Measurements from ENCODE around the gene ZNF3. TPM values are rescaled to one million over a fixed set of nuclear protein-coding genes. Genes with fewer than 3 reads are reported as not detected.

ZNF3 gene
- total and polyA plus RNA-seq, 2 donors = 20.1 to 25.9 TPM

DNA sequence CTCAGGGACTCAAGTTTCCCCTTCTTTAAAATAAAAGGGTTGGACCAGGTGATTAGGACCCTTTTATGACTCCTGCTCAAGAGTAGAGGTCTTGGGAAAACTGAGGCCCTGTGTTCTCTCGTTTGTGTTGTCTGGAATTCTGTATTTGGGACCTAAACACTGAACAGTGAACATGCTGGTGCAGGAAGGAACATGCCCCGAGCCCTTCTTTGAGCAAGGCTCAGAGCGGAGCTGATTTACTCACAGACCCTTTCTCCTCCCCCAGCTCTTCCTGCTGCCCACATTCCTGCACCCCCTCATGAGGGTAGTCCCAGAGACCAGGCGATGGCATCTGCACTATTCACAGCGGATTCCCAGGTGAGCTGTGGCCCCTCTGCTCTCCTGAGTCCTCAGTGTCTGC, 51.9 kb downstream of the ZNF3 start:
- no peaks in the 10 kb centered on the region for H3K9me3 ChIP-seq (ENCODE audit: control insufficient read depth in 2 of 2, insufficient read depth in 1 of 2, low read length in 1 of 2)
- 94% methylated on average over 5 of the region's 5 CpGs for WGBS
- no peak for DNase-seq (ENCODE audit: low read depth in 6 of 9, low spot score in 9 of 9)
- H3K36me3 ChIP-seq (ENCODE audit: control insufficient read depth in 2 of 2, insufficient read depth in 2 of 2, low read length in 1 of 2) = peaks cover 63 to 67% of the 10 kb centered on the region in 2 donors
- H3K27ac ChIP-seq (ENCODE audit: low read depth in 1 of 2, low read length in 1 of 2) = no peak overlapping the region
- no peak overlapping the region for H3K4me3 ChIP-seq (ENCODE audit: low read length in 2 of 2)
- no peaks in the 10 kb centered on the region for H3K4me1 ChIP-seq (ENCODE audit: control insufficient read depth in 2 of 2, insufficient read depth in 2 of 2, low read length in 2 of 2)
- H3K27me3 ChIP-seq (ENCODE audit: control insufficient read depth in 2 of 2, insufficient read depth in 1 of 2, low read length in 1 of 2) = no peaks in the 10 kb centered on the region

- Histone ChIP-seq H3K9me3 (ENCODE audit: control insufficient read depth in 2 of 2, insufficient read depth in 1 of 2, low read length in 1 of 2) (no peaks in the 10 kb centered on the region), H3K27ac (ENCODE audit: low read depth in 1 of 2, low read length in 1 of 2) (no peak overlapping the region), H3K4me3 (ENCODE audit: low read length in 2 of 2) (no peak overlapping the region), H3K36me3 (ENCODE audit: control insufficient read depth in 2 of 2, insufficient read depth in 2 of 2, low read length in 1 of 2) (peaks cover 63 to 68% of the 10 kb centered on the region in 2 donors), H3K27me3 (ENCODE audit: control insufficient read depth in 2 of 2, insufficient read depth in 1 of 2, low read length in 1 of 2) (no peaks in the 10 kb centered on the region), H3K4me1 (ENCODE audit: control insufficient read depth in 2 of 2, insufficient read depth in 2 of 2, low read length in 2 of 2) (no peaks in the 10 kb centered on the region)
- DNase-seq (ENCODE audit: low read depth in 6 of 9, low spot score in 9 of 9) = no peak
- 99% methylated on average over 11 of the region's 11 CpGs for WGBS
Measured at GRCh38 chr7:100027197-100027596, 54.3 kb downstream of the ZNF3 start.

DNA sequence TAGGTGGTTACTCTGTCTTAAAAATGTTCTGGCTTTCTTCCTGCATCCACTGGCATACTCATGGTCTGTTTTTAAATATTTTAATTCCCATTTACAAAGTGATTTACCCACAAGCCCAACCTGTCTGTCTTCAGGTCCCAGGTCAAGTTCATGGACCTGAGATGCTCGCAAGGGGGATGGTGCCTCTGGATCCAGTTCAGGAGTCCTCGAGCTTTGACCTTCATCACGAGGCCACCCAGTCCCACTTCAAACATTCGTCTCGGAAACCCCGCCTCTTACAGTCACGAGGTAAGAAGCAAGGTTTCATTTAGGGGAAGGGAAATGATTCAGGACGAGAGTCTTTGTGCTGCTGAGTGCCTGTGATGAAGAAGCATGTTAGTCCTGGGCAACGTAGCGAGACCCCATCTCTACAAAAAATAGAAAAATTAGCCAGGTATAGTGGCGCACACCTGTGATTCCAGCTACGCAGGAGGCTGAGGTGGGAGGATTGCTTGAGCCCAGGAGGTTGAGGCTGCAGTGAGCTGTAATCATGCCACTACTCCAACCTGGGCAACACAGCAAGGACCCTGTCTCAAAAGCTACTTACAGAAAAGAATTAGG, 57.4 kb downstream of the ZNF3 start:
- 96% methylated on average over 12 of the region's 12 CpGs for WGBS
- Histone ChIP-seq H3K9me3 (ENCODE audit: control insufficient read depth in 2 of 2, insufficient read depth in 1 of 2, low read length in 1 of 2) (no peaks in the 10 kb centered on the region), H3K27ac (ENCODE audit: low read depth in 1 of 2, low read length in 1 of 2) (no peak overlapping the region), H3K36me3 (ENCODE audit: control insufficient read depth in 2 of 2, insufficient read depth in 2 of 2, low read length in 1 of 2) (peaks cover 42 to 55% of the 10 kb centered on the region in 2 donors), H3K4me1 (ENCODE audit: control insufficient read depth in 2 of 2, insufficient read depth in 2 of 2, low read length in 2 of 2) (no peaks in the 10 kb centered on the region), H3K27me3 (ENCODE audit: control insufficient read depth in 2 of 2, insufficient read depth in 1 of 2, low read length in 1 of 2) (no peaks in the 10 kb centered on the region), H3K4me3 (ENCODE audit: low read length in 2 of 2) (no peak overlapping the region)
- no peak for DNase-seq (ENCODE audit: low read depth in 6 of 9, low spot score in 9 of 9)

- Histone ChIP-seq H3K36me3 (ENCODE audit: control insufficient read depth in 2 of 2, insufficient read depth in 2 of 2, low read length in 1 of 2) (peaks cover 44 to 58% of the 10 kb centered on the region in 2 donors), H3K4me3 (ENCODE audit: low read length in 2 of 2) (no peak overlapping the region), H3K27me3 (ENCODE audit: control insufficient read depth in 2 of 2, insufficient read depth in 1 of 2, low read length in 1 of 2) (no peaks in the 10 kb centered on the region), H3K4me1 (ENCODE audit: control insufficient read depth in 2 of 2, insufficient read depth in 2 of 2, low read length in 2 of 2) (peaks cover 0 to 2% of the 10 kb centered on the region in 2 donors), H3K27ac (ENCODE audit: low read depth in 1 of 2, low read length in 1 of 2) (no peak overlapping the region), H3K9me3 (ENCODE audit: control insufficient read depth in 2 of 2, insufficient read depth in 1 of 2, low read length in 1 of 2) (no peaks in the 10 kb centered on the region)
- DNase-seq (ENCODE audit: low read depth in 6 of 9, low spot score in 9 of 9) = no peak
- WGBS = 97% methylated on average over 12 of the region's 12 CpGs
Measured at GRCh38 chr7:100023526-100023925, 58.0 kb downstream of the ZNF3 start.

DNA sequence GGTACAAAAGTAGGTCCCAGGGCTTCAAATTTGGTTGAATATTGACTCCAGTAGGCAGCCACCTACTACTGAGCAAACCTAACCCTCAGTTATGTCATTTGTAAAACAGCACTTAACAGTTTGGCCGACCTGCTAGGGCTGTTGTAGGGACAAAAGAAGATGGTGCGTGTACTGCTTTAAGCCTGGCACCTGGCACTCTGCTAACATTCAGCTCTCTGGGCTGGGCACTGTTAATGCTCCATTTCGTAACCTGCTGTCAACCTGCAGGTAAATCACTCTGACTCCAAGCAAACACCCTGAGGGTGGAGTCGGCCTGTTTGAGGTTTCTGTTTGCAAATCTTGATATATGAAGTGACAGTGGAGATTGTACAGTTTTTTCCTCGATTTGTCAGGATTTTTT, 58.9 kb downstream of the ZNF3 start:
- no peak for DNase-seq (ENCODE audit: low read depth in 6 of 9, low spot score in 9 of 9)
- WGBS = 90% methylated on average over 5 of the region's 5 CpGs
- Histone ChIP-seq H3K9me3 (ENCODE audit: control insufficient read depth in 2 of 2, insufficient read depth in 1 of 2, low read length in 1 of 2) (no peaks in the 10 kb centered on the region), H3K27me3 (ENCODE audit: control insufficient read depth in 2 of 2, insufficient read depth in 1 of 2, low read length in 1 of 2) (no peaks in the 10 kb centered on the region), H3K4me3 (ENCODE audit: low read length in 2 of 2) (no peak overlapping the region), H3K4me1 (ENCODE audit: control insufficient read depth in 2 of 2, insufficient read depth in 2 of 2, low read length in 2 of 2) (peaks cover 0 to 2% of the 10 kb centered on the region in 2 donors), H3K36me3 (ENCODE audit: control insufficient read depth in 2 of 2, insufficient read depth in 2 of 2, low read length in 1 of 2) (peaks cover 42 to 60% of the 10 kb centered on the region in 2 donors), H3K27ac (ENCODE audit: low read depth in 1 of 2, low read length in 1 of 2) (no peak overlapping the region)

- no peak for DNase-seq (ENCODE audit: low read depth in 6 of 9, low spot score in 9 of 9)
- Histone ChIP-seq H3K36me3 (ENCODE audit: control insufficient read depth in 2 of 2, insufficient read depth in 2 of 2, low read length in 1 of 2) (peaks cover 35 to 51% of the 10 kb centered on the region in 2 donors), H3K9me3 (ENCODE audit: control insufficient read depth in 2 of 2, insufficient read depth in 1 of 2, low read length in 1 of 2) (no peaks in the 10 kb centered on the region), H3K4me3 (ENCODE audit: low read length in 2 of 2) (no peak overlapping the region), H3K27ac (ENCODE audit: low read depth in 1 of 2, low read length in 1 of 2) (no peak overlapping the region), H3K4me1 (ENCODE audit: control insufficient read depth in 2 of 2, insufficient read depth in 2 of 2, low read length in 2 of 2) (peaks cover 0 to 6% of the 10 kb centered on the region in 2 donors), H3K27me3 (ENCODE audit: control insufficient read depth in 2 of 2, insufficient read depth in 1 of 2, low read length in 1 of 2) (no peaks in the 10 kb centered on the region)
- WGBS = over 99% methylated on average over 3 of the region's 3 CpGs
Measured at GRCh38 chr7:100021297-100021696, 60.2 kb downstream of the ZNF3 start.

Other genes starting within 250 kb of the ZNF3 start
- gene OR2AE1, start 204.7 kb downstream of the ZNF3 start, total RNA-seq = not detected
- gene OR2AE1, start 204.7 kb downstream of the ZNF3 start, polyA plus RNA-seq = 0.07 TPM
- 21.6 TPM for gene TRIM4, start 162.2 kb downstream of the ZNF3 start, total RNA-seq
- gene TRIM4, start 162.2 kb downstream of the ZNF3 start, polyA plus RNA-seq = 22.6 TPM
- 0.14 TPM for gene GJC3, start 152.1 kb downstream of the ZNF3 start, total RNA-seq
- gene GJC3, start 152.1 kb downstream of the ZNF3 start, polyA plus RNA-seq = 0.11 TPM
- gene AZGP1, start 105.7 kb downstream of the ZNF3 start, total RNA-seq = 0.76 TPM
- gene AZGP1, start 105.7 kb downstream of the ZNF3 start, polyA plus RNA-seq = 4.7 TPM
- 61.4 TPM for gene ZKSCAN1, start 66.1 kb downstream of the ZNF3 start, total RNA-seq
- gene ZKSCAN1, start 66.1 kb downstream of the ZNF3 start, polyA plus RNA-seq = 17.8 TPM
- 10.8 TPM for gene ZSCAN21, start 31.9 kb downstream of the ZNF3 start, total RNA-seq
- gene ZSCAN21, start 31.9 kb downstream of the ZNF3 start, polyA plus RNA-seq = 8.3 TPM
- gene COPS6, start 7.2 kb upstream of the ZNF3 start, total RNA-seq = 49.1 TPM
- 81.1 TPM for gene COPS6, start 7.2 kb upstream of the ZNF3 start, polyA plus RNA-seq
- gene MCM7, start 19.7 kb upstream of the ZNF3 start, total RNA-seq = 231 TPM
- 111 TPM for gene MCM7, start 19.7 kb upstream of the ZNF3 start, polyA plus RNA-seq
- 12.7 TPM for gene AP4M1, start 19.9 kb upstream of the ZNF3 start, total RNA-seq
- 14.2 TPM for gene AP4M1, start 19.9 kb upstream of the ZNF3 start, polyA plus RNA-seq
- gene TAF6, start 37.6 kb upstream of the ZNF3 start, total RNA-seq = 10.2 TPM
- 25.7 TPM for gene TAF6, start 37.6 kb upstream of the ZNF3 start, polyA plus RNA-seq
- gene CNPY4, start 37.9 kb upstream of the ZNF3 start, total RNA-seq = 27.9 TPM
- gene CNPY4, start 37.9 kb upstream of the ZNF3 start, polyA plus RNA-seq = 19.0 TPM
- 3.1 TPM for gene MBLAC1, start 45.2 kb upstream of the ZNF3 start, total RNA-seq
- 2.0 TPM for gene MBLAC1, start 45.2 kb upstream of the ZNF3 start, polyA plus RNA-seq
- 142 TPM for gene LAMTOR4, start 67.2 kb upstream of the ZNF3 start, total RNA-seq
- gene LAMTOR4, start 67.2 kb upstream of the ZNF3 start, polyA plus RNA-seq = 448 TPM
- gene TRAPPC14, start 77.0 kb upstream of the ZNF3 start, total RNA-seq = 19.8 TPM
- gene TRAPPC14, start 77.0 kb upstream of the ZNF3 start, polyA plus RNA-seq = 46.9 TPM
- gene GAL3ST4, start 86.9 kb upstream of the ZNF3 start, total RNA-seq = 11.9 TPM
- gene GAL3ST4, start 86.9 kb upstream of the ZNF3 start, polyA plus RNA-seq = 12.8 TPM
- 11.2 TPM for gene GPC2, start 95.7 kb upstream of the ZNF3 start, total RNA-seq
- gene GPC2, start 95.7 kb upstream of the ZNF3 start, polyA plus RNA-seq = 8.5 TPM
- 59.1 TPM for gene STAG3, start 96.2 kb upstream of the ZNF3 start, total RNA-seq
- 36.0 TPM for gene STAG3, start 96.2 kb upstream of the ZNF3 start, polyA plus RNA-seq
- 52.3 TPM for gene PVRIG, start 138.2 kb upstream of the ZNF3 start, total RNA-seq
- gene PVRIG, start 138.2 kb upstream of the ZNF3 start, polyA plus RNA-seq = 30.7 TPM
- gene SPDYE3, start 226.0 kb upstream of the ZNF3 start, total RNA-seq = not detected
- gene SPDYE3, start 226.0 kb upstream of the ZNF3 start, polyA plus RNA-seq = 0.27 TPM